GM21515 (cell line): Measurements from ENCODE around the gene BRICD5.

Experiments used
- ATAC-seq: cut with Tn5 transposase; IDR thresholded peaks from one replicate; pipeline ENCODE4 v1.9.1; 2021; ENCODE audit not compliant: unreplicated experiment

The BRICD5 gene

DNA sequence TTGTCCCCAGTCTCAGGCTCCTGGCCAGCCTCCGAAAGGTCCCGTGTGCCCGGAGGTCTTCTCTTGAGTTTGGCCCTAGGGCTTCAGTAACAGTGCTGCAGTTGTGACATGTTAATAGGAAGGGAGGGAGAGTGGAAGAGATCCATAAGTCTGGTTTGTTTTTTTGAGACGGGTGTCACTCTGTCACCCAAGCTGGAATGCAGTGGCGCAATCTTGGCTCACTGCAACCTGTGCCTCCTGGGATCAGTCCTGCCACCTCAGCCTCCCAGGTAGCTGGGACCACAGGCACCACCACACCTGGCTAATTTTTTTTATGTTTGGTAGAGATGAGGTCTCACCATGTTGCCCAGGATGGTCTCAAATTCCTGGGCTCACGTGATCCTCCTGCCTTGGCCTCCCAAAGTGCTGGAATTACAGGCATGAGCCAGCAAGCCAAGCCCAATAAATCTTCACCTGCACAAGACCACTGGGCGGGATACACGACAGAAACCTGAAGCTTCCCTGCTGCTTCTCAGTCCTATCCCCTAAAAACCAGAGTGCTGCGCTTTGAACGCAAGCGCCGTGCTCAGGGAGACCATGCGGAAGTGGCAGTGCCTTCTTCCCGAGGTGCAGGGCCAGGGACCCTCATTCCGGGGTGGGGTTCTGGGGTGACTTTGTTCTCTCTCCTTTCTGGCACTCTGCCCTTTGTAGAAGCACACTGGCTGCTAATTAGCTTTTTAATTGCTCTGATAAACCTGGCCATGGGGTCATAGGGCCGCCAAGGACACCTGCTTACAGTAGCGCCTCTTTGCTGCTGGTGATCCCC, 44.2 kb downstream of the BRICD5 start:
- no peak for ATAC-seq

DNA sequence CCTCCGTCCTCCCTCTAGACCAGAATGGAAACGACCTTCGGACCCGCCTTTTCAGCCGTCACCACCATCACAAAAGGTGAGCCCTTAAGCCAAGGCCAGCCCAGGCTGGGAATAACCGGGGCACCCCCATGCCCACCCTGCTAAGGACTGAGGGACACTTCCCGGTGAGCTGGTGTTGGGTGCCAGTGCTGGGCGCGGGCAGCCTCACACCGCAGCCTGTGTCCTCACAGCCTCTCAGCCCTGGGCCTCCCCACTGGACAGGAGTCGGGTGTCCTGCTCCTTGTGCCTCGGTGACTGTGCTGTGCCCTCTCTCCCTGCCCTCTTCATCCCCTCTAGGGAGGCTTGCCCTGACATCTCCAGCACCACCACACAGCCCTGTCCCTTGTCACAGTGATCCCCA, 44.8 kb downstream of the BRICD5 start:
- no peak for ATAC-seq

DNA sequence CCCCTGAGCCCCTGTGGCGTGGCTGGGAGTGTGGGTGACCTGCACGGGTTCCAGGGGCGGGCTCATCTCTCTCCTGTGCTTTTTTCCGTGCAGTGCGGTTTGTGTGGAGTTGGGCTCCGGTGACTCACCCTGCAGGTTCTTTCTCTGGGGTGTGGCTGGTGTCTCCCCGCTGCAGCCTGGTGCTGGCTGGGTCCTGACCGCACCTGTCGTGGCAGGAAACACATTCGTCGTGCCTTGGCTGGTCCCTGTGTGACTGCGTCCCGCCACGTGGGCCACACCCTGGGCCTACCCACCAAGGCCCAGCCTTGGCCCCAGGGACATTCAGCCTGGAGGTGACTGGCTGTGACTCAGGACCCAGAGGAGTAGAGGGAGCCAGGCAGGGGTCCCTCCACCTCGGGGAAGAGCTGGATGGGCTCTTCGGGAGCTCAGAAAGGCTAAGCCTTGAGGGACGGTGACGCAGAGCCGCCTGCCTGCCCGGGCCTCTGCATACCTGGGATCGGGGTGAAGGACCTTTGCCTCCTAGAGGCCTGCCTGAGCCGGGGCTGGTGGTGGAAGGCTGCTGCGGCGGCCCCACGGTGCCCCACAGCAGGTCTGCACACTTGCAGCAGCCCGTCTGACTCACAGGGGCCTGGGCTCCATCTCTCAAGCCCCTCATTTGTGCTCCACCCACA, 47.3 kb downstream of the BRICD5 start:
- no peak for ATAC-seq

DNA sequence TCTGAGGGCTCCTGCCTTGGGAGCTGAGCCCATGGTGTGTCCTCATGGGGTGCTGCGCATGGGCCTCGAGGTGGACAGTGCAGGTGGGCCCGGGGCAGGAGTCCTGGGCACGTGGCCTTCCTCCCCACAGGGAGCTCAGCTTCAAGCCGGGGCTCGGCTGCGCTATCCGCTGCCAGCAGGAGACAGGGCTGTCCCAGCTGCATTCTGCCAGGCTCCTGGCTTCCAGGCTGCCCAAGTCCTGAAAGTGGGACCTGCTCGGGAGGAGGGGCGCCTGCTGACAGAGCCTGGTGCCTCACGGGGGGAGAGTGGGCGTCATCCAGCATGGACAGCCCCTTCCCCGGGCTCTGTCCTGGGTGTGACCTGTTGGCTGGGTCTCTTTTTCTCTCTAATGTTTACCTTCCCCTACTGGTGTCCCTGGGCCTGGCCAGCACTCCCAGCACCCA, 48.0 kb downstream of the BRICD5 start:
- ATAC-seq = no peak

DNA sequence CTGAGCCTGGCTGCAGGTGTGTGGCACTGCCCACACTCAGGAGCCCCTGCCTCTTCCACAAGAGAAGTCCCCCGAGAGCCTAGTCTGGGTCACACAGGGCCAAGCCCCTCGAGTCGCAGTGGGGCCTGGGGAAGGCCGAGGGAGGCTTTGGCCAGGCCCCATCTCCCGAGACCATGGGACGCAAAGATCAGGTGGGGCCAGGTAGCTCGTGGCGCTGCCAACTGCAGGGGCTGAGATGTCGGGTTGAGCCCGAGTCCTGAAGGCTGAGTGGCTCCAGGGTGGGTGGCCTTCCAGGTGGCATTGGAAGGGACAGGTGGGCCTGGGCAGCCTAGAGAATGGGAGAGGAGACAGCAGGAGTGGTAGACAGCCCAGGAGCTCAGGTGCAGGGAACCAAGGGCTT, 48.8 kb downstream of the BRICD5 start:
- no peak for ATAC-seq

DNA sequence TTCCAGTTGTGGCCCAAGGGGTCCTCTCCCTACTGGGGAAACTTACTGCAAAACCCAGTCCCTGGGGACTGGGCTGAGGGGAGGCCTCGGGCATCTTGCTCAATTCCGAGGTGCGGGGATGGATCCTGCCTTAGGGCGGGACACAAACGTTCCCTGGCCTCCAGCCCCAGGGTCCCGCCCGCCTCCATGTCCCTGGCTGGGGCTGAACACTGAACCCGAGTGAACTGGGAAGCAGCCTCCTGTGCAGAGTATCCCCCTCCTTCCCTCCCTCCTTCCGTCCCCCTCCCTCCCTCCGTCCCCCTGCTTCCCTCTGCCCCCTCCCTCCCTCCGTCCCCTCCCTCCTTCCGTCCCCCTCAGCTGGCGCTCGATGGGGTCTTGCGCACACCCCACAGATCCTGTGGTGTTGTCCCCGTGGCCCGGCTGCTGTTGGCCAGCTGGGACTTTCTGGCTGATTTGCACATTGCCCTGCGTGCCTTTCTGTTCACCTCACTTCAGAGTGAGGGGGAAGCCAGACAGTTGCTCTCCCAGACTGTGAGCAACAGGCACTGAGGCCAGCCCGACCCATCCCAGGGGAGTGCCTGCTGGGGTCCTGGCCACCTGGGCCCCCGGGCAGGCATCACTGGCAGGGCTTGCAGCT, 49.6 kb downstream of the BRICD5 start:
- no peak for ATAC-seq
